Endothelial cell of umbilical vein (primary cell): Measurements from ENCODE around the gene TMEM87B.

Experiments
- CTCF ChIP-seq, 2 donors: IDR thresholded peaks; 1 replicate in 1 of 2; 2 replicates in 1 of 2; pipeline ENCODE4 v1.5.1; 2011; ENCODE audit warnings: low read length in 2 of 2, mild to moderate bottlenecking in 2 of 2, moderate library complexity in 2 of 2, control low read depth in 1 of 2, inconsistent platforms in 1 of 2, low read depth in 1 of 2; ENCODE audit not compliant: insufficient read depth in 1 of 2; ENCODE audit errors: extremely low read depth in 1 of 2
- EZH2 ChIP-seq: IDR thresholded peaks from 2 replicates; pipeline ENCODE4 v1.6.1; 2012; ENCODE audit warnings: borderline replicate concordance, low read depth, mild to moderate bottlenecking, moderate library complexity, low read length, inconsistent platforms; ENCODE audit not compliant: severe bottlenecking
- FOS ChIP-seq: IDR thresholded peaks from 2 replicates; pipeline ENCODE4 v1.6.1; 2011; ENCODE audit warnings: mild to moderate bottlenecking, low read length, moderate library complexity, borderline replicate concordance; ENCODE audit not compliant: insufficient read depth
- GATA2 ChIP-seq: IDR thresholded peaks from 2 replicates; pipeline ENCODE4 v1.7.0; 2011; ENCODE audit warnings: low read depth, mild to moderate bottlenecking, moderate library complexity, mixed read lengths, low read length; ENCODE audit not compliant: insufficient read length, insufficient read depth
- POLR2A ChIP-seq: IDR thresholded peaks from 2 replicates; pipeline ENCODE4 v1.6.1; 2012; ENCODE audit warnings: low read depth, mild to moderate bottlenecking, control low read depth, low read length
- POLR2AphosphoS5 ChIP-seq: IDR thresholded peaks from 2 replicates; pipeline ENCODE4 v1.6.1; 2012; ENCODE audit warnings: low read depth, mild to moderate bottlenecking, control low read depth, low read length, moderate library complexity; ENCODE audit not compliant: insufficient read depth

- TF ChIP-seq POLR2AphosphoS5 (no peak), POLR2A (no peak), CTCF (IDR thresholded peaks at IDR 0.05; ENCODE audit: extremely low read depth in 1 of 2, insufficient read depth in 1 of 2, low read depth in 1 of 2, low read length in 2 of 2) (no peak), EZH2 (no peak), GATA2 (no peak), FOS (no peak)
These were observed 97.6 kb downstream of the TMEM87B start for GRCh38 chr2:112152476-112153178.
